ENCODE data around the gene HES1. TPM values are rescaled to one million over a fixed set of nuclear protein-coding genes. Genes with fewer than 3 reads are reported as not detected.

Gene HES1
- total and polyA plus RNA-seq, 9 of the 15 experiments (the other 6 are each of a cell fraction or from before 2014, with no cell fraction given): 3.4 to 37.0 (median 19.3) TPM

DNA sequence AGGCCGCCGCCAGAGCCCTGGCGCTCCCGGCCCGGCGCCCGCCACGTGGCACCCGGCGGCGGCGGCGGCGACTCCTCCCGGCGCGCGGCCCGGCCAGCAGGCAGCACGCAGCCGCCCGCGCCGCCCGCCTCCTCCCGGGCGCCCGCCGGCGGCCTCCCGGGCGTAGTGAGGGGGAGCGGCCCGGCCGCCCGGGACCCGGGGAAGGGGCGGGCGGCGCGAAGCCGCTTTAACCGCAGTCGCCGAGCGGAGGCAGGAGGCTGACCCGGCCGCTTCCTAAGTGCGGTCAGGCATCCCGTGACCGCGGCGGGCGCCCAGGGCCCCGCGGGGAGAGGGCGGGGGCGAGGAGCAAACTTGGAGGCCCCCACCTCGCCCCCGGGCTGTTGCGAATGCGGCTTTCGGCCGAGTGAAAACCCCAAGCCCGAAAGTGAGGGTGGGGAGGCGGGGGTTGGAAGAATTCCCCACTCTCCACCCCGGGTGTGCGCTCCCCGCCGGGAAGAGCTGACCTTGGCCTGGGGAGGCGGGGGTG lies 1.7 kb upstream of the HES1 start (continued):
- TF ChIP-seq, protein P1, sequence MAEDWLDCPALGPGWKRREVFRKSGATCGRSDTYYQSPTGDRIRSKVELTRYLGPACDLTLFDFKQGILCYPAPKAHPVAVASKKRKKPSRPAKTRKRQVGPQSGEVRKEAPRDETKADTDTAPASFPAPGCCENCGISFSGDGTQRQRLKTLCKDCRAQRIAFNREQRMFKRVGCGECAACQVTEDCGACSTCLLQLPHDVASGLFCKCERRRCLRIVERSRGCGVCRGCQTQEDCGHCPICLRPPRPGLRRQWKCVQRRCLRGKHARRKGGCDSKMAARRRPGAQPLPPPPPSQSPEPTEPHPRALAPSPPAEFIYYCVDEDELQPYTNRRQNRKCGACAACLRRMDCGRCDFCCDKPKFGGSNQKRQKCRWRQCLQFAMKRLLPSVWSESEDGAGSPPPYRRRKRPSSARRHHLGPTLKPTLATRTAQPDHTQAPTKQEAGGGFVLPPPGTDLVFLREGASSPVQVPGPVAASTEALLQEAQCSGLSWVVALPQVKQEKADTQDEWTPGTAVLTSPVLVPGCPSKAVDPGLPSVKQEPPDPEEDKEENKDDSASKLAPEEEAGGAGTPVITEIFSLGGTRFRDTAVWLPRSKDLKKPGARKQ (CRISPR knock-in tag; IDR thresholded peaks at IDR 0.05): no peak
- TF ChIP-seq NCOA4 (IDR thresholded peaks at IDR 0.05; ENCODE audit: partially characterized antibody) (no peak), NRF1 (conservative IDR thresholded peaks at IDR 0.05 in 1 of 2, IDR thresholded peaks at IDR 0.05 in 1 of 2) (no peak), CSDE1 (IDR thresholded peaks at IDR 0.05) (no peak), ZNF76 (CRISPR knock-in tag; IDR thresholded peaks at IDR 0.05; ENCODE audit: borderline replicate concordance) (no peak), NEUROD1 (IDR thresholded peaks at IDR 0.05; ENCODE audit: borderline replicate concordance, low read depth, low read length, partially characterized antibody) (no peak), ATF1 (CRISPR knock-in tag; IDR thresholded peaks at IDR 0.05) (no peak), ATF1 (tag; IDR thresholded peaks at IDR 0.05) (no peak), SMARCB1 (IDR thresholded peaks at IDR 0.05; ENCODE audit: insufficient read length, low read depth) (no peak), CC2D1A (IDR thresholded peaks at IDR 0.05) (no peak), MEF2D (tag; conservative IDR thresholded peaks at IDR 0.05; ENCODE audit: low read depth) (no peak), EP400 (IDR thresholded peaks at IDR 0.05) (no peak), TGIF2 (CRISPR knock-in tag; IDR thresholded peaks at IDR 0.05) (no peak)
- TF ChIP-seq, protein P2, sequence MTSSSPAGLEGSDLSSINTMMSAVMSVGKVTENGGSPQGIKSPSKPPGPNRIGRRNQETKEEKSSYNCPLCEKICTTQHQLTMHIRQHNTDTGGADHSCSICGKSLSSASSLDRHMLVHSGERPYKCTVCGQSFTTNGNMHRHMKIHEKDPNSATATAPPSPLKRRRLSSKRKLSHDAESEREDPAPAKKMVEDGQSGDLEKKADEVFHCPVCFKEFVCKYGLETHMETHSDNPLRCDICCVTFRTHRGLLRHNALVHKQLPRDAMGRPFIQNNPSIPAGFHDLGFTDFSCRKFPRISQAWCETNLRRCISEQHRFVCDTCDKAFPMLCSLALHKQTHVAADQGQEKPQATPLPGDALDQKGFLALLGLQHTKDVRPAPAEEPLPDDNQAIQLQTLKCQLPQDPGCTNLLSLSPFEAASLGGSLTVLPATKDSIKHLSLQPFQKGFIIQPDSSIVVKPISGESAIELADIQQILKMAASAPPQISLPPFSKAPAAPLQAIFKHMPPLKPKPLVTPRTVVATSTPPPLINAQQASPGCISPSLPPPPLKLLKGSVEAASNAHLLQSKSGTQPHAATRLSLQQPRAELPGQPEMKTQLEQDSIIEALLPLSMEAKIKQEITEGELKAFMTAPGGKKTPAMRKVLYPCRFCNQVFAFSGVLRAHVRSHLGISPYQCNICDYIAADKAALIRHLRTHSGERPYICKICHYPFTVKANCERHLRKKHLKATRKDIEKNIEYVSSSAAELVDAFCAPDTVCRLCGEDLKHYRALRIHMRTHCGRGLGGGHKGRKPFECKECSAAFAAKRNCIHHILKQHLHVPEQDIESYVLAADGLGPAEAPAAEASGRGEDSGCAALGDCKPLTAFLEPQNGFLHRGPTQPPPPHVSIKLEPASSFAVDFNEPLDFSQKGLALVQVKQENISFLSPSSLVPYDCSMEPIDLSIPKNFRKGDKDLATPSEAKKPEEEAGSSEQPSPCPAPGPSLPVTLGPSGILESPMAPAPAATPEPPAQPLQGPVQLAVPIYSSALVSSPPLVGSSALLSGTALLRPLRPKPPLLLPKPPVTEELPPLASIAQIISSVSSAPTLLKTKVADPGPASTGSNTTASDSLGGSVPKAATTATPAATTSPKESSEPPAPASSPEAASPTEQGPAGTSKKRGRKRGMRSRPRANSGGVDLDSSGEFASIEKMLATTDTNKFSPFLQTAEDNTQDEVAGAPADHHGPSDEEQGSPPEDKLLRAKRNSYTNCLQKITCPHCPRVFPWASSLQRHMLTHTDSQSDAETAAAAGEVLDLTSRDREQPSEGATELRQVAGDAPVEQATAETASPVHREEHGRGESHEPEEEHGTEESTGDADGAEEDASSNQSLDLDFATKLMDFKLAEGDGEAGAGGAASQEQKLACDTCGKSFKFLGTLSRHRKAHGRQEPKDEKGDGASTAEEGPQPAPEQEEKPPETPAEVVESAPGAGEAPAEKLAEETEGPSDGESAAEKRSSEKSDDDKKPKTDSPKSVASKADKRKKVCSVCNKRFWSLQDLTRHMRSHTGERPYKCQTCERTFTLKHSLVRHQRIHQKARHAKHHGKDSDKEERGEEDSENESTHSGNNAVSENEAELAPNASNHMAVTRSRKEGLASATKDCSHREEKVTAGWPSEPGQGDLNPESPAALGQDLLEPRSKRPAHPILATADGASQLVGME (CRISPR knock-in tag; IDR thresholded peaks at IDR 0.05): no peak; the same call in 1 of the 2 replicates
- TF ChIP-seq, protein P3, sequence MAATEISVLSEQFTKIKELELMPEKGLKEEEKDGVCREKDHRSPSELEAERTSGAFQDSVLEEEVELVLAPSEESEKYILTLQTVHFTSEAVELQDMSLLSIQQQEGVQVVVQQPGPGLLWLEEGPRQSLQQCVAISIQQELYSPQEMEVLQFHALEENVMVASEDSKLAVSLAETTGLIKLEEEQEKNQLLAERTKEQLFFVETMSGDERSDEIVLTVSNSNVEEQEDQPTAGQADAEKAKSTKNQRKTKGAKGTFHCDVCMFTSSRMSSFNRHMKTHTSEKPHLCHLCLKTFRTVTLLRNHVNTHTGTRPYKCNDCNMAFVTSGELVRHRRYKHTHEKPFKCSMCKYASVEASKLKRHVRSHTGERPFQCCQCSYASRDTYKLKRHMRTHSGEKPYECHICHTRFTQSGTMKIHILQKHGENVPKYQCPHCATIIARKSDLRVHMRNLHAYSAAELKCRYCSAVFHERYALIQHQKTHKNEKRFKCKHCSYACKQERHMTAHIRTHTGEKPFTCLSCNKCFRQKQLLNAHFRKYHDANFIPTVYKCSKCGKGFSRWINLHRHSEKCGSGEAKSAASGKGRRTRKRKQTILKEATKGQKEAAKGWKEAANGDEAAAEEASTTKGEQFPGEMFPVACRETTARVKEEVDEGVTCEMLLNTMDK (IDR thresholded peaks at IDR 0.05; ENCODE audit: borderline replicate concordance, insufficient read depth, low read depth, low read length, poor library complexity, severe bottlenecking): no peak
- TF ChIP-seq, protein P4, sequence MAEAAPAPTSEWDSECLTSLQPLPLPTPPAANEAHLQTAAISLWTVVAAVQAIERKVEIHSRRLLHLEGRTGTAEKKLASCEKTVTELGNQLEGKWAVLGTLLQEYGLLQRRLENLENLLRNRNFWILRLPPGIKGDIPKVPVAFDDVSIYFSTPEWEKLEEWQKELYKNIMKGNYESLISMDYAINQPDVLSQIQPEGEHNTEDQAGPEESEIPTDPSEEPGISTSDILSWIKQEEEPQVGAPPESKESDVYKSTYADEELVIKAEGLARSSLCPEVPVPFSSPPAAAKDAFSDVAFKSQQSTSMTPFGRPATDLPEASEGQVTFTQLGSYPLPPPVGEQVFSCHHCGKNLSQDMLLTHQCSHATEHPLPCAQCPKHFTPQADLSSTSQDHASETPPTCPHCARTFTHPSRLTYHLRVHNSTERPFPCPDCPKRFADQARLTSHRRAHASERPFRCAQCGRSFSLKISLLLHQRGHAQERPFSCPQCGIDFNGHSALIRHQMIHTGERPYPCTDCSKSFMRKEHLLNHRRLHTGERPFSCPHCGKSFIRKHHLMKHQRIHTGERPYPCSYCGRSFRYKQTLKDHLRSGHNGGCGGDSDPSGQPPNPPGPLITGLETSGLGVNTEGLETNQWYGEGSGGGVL (CRISPR knock-in tag; IDR thresholded peaks at IDR 0.05): no peak
